Measurements from ENCODE around the gene RIN3.

DNA sequence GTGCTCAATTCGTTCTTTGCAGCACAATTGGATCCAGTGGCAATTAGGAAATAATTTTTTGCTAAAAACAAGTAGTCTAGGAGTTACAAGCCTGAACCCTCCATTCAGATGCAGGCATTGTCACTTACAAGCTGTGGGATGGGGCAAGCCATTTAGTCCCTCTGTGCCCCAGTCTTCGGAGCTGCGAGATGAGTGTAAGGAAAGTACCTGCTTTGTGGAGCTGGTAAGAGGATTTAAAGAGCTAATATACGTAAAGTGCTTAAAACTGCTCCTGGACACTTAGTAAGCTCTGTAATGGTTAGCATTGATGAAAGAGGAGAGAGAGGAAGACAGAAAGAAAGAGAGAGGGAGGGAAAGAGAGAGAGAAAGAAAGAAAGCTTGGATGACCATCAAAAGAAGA lies 122.3 kb downstream of the RIN3 start:
- TF ChIP-seq EZH2phosphoT487 (IDR thresholded peaks at IDR 0.05; ENCODE audit: insufficient read depth, low read depth) = no peak
- no peak for TF ChIP-seq EZH2 (IDR thresholded peaks at IDR 0.05; ENCODE audit: insufficient read depth, poor library complexity, severe bottlenecking)
